Activated CD4-positive, alpha-beta T cell treated with anti-CD3 and anti-CD28 coated beads for 36 hours (primary cell): Measurements from ENCODE around the gene TUT4. TPM values are rescaled to one million over a fixed set of nuclear protein-coding genes. Genes with fewer than 3 reads are reported as not detected.

Source experiments
- ATAC-seq: fragments of 200-7000 bp; cut with Tn5 transposase; one replicate; pipeline ENCODE4 v1.10.0; 2021; ENCODE audit warnings: mild to moderate bottlenecking, moderate library complexity
- CTCF ChIA-PET: fragments of 350-600 bp; sonication (Branson Sonifier 250); formaldehyde crosslinking; loops from one replicate; lab custom pipeline; 2021; ENCODE audit warnings: antibody characterized with exemption; lab: Charles Lee
- POLR2A ChIA-PET: fragments of 350-600 bp; sonication (Branson Sonifier 250); formaldehyde crosslinking; loops from one replicate; lab custom pipeline; 2021; ENCODE audit warnings: antibody characterized with exemption, inconsistent platforms; lab: Charles Lee
- DNase-seq: peaks from one replicate; pipeline ENCODE4 v3.0.0-alpha.2; 2020
- H3K27ac Mint-ChIP-seq: one replicate; pipeline ENCODE4 v1.8.0; 2021; ENCODE audit warnings: mixed read lengths
- H3K27me3 Mint-ChIP-seq: one replicate; pipeline ENCODE4 v1.8.0; 2021; ENCODE audit warnings: mixed read lengths
- H3K36me3 Mint-ChIP-seq: one replicate; pipeline ENCODE4 v1.8.0; 2021; ENCODE audit warnings: low read depth, mixed read lengths
- H3K4me1 Mint-ChIP-seq: one replicate; pipeline ENCODE4 v1.8.0; 2021; ENCODE audit warnings: mixed read lengths
- H3K4me3 Mint-ChIP-seq: one replicate; pipeline ENCODE4 v1.8.0; 2021; ENCODE audit warnings: mild to moderate bottlenecking, moderate library complexity, mixed read lengths
- H3K9me3 Mint-ChIP-seq: one replicate; pipeline ENCODE4 v1.8.0; 2021; ENCODE audit warnings: low read depth, mixed read lengths
- intact Hi-C, 2 experiments: fragments of 100-400 bp; cut with DNase I in 1 of 2; cut with micrococcal nuclease in 1 of 2; formaldehyde crosslinking; loops; one replicate each; pipeline versions ENCODE4 v1.14.2 to v1.15.1; 2022 to 2024; cut with DNase I, micrococcal nuclease
- total RNA-seq, 2 experiments: library from RNA; stranded (reverse); gene quantifications; one replicate each; pipeline ENCODE4 v1.2.3, GENCODE V29; 2021

The TUT4 gene
- total RNA-seq, 2 experiments from 2014 or later, result 61.6 to 71.7 TPM

DNA sequence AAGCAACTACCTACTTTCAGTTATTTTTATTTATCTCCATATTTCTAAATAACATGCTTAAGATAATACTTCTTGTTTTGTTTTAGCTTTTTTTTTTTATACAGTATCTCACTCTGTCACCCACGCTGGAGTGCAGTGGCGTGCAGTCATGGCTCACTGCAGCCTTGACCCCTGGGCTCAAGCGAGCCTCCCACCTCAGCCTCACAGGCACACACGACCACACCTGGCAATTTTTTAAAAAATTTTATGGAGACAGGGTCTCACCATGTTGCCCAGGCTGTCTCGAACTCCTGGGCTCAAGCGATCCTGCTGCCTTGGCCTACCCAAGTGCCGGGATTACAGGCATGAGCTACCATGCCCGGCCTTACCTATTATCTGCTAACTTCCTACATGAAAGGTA lies 20.6 kb downstream of the TUT4 start:
- Mint-ChIP-seq H3K4me3 (no peak overlapping the region), H3K27me3 (no peaks in the 10 kb centered on the region), H3K9me3 (peaks cover 13% of the 10 kb centered on the region), H3K4me1 (peaks cover 48% of the 10 kb centered on the region), H3K36me3 (peaks cover 23% of the 10 kb centered on the region), H3K27ac (no peak overlapping the region)
- no peak for ATAC-seq
- intact Hi-C loops, result no loop called here
- CTCF ChIA-PET, result interaction anchor here (0.6 kb wide), 1 partner anchor 154 kb away, joined by 3 read pairs; no protein-coding TSS in a partner anchor
- no peak for DNase-seq
- POLR2A ChIA-PET, result no interaction called here

DNA sequence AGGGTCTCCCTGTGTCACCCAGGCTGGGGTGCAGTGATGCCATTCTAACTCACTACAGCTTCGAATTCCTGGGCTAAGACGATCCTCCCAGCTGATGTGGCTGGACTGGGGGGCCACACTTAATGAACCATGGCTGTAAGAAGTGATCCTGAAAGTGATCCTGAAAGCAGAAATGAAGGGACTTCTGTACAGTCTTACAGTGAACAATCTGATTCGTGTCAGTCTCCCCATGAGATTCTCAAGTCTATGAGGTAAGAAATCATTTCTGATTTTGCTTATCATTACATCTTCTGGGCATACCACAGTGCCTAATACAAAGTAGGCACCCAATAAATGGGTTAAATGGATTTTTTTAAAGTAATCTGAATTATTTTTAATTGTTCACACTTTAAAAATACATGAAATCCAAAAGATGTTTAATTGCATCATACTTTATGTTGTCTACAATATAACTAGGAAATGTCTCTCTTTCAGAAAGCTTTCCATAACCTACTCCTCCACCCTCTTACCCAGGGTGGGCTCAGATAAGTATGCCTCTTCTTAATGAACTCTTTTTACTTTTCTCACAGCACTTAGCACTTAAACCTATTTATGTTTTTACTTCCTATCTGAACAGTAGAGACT lies 21.5 kb downstream of the TUT4 start:
- no peak for ATAC-seq
- ChIA-PET POLR2A (no interaction called here), CTCF (no interaction called here)
- Mint-ChIP-seq H3K9me3 (peaks cover 13% of the 10 kb centered on the region), H3K4me1 (peaks cover 46% of the 10 kb centered on the region), H3K36me3 (peaks cover 23% of the 10 kb centered on the region), H3K27me3 (no peaks in the 10 kb centered on the region), H3K4me3 (no peak overlapping the region), H3K27ac (no peak overlapping the region)
- DNase-seq, result no peak
- intact Hi-C loops, result no loop called here

GRCh38 chr1:52530563-52531144 lies 22.2 kb downstream of the TUT4 start:
- Mint-ChIP-seq H3K4me3 (no peak overlapping the region), H3K27ac (no peak overlapping the region), H3K9me3 (peaks cover 8% of the 10 kb centered on the region), H3K27me3 (no peaks in the 10 kb centered on the region), H3K4me1 (peaks cover 46% of the 10 kb centered on the region), H3K36me3 (peaks cover 23% of the 10 kb centered on the region)
- CTCF ChIA-PET, result interaction anchor here (1.7 kb wide), 1 partner anchor 155 kb away, joined by 3 read pairs; no protein-coding TSS in a partner anchor
- POLR2A ChIA-PET, result no interaction called here
- intact Hi-C loops, result no loop called here
- no peak for ATAC-seq
- DNase-seq, result no peak

DNA sequence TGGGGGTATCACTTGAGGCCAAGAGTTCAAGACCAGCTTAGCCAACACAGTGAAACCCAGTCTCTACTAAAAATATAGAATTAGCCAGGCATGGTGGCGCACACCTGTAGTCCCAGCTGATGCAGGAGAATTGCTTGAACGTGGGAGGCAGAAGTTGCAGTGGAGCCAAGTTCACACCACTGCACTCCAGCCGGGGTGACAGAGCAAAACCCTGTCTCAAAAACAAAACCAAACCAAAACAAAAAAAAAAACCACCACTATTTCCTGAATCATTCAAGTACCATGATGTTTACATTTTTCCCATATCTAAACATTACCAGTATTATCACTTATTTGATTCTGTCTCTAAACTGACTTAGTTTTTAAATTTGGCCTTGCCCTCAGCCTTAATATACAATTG lies 29.5 kb downstream of the TUT4 start:
- Mint-ChIP-seq H3K4me3 (no peak overlapping the region), H3K4me1 (peaks cover 32% of the 10 kb centered on the region), H3K9me3 (no peaks in the 10 kb centered on the region), H3K36me3 (peaks cover 46% of the 10 kb centered on the region), H3K27me3 (no peaks in the 10 kb centered on the region), H3K27ac (no peak overlapping the region)
- POLR2A ChIA-PET, result interaction anchor here (0.7 kb wide), 1 partner anchor 30 kb away, joined by 5 read pairs; no protein-coding TSS in a partner anchor
- ATAC-seq (peak; percentile 14), DNase-seq (peak; percentile 48)
- CTCF ChIA-PET, result interaction anchor here (1.1 to 1.4 kb wide), 2 partner anchors 47 to 112 kb away, joined by 3 read pairs; no protein-coding TSS in a partner anchor
- intact Hi-C loops, result no loop called here

DNA sequence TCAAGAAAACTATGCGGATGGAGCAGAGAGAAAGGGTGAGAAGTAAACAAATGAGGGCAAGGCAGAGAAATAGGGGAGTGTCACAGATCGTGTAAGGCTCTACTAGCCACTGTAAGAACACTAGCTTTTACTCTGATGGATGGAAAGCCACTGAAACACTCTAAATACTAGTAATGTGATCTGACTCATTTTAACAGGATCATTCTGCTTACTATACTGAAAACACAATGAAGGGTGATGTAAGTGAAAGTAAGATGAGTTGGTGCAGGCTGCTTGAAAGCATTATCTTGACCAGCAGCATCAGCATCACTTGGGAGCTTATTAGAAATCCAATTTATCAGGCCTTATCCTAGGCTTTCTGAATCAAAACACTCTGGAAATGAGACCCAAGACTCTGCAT lies 32.7 kb downstream of the TUT4 start:
- intact Hi-C loops, result loop anchor here in 1 of 2 experiments (1.0 kb wide), 2 partner anchors 32 to 116 kb away; partner anchors contain the start of genes ORC1 and PRPF38A
- ChIA-PET CTCF (interaction anchor here (0.8 kb wide), 2 partner anchors 10 to 13 kb away, joined by 3 to 4 read pairs; no protein-coding TSS in a partner anchor), POLR2A (interaction anchor here (0.6 to 1.3 kb wide), 3 partner anchors 8 to 110 kb away, joined by 3 to 5 read pairs (median 4); partner anchors contain the start of gene TUT4)
- H3K27me3 Mint-ChIP-seq, result no peaks in the 10 kb centered on the region
- H3K4me3 Mint-ChIP-seq, result no peak overlapping the region
- peak overlapping the region; percentile 91 for H3K27ac Mint-ChIP-seq
- H3K4me1 Mint-ChIP-seq, result peaks cover 36% of the 10 kb centered on the region
- DNase-seq, result no peak
- peak; percentile 99 for ATAC-seq
- H3K9me3 Mint-ChIP-seq, result no peaks in the 10 kb centered on the region
- peaks cover 37% of the 10 kb centered on the region for H3K36me3 Mint-ChIP-seq

- no peak for ATAC-seq
- H3K9me3 Mint-ChIP-seq, result no peaks in the 10 kb centered on the region
- peaks cover 32% of the 10 kb centered on the region for H3K36me3 Mint-ChIP-seq
- no peak for DNase-seq
- H3K27ac Mint-ChIP-seq, result no peak overlapping the region
- H3K27me3 Mint-ChIP-seq, result no peaks in the 10 kb centered on the region
- H3K4me3 Mint-ChIP-seq, result no peak overlapping the region
- H3K4me1 Mint-ChIP-seq, result peaks cover 29% of the 10 kb centered on the region
- intact Hi-C loops, result loop anchor here in 1 of 2 experiments (5.0 kb wide), 1 partner anchor 33 kb away; the partner anchor contains the start of gene TUT4
- POLR2A ChIA-PET, result no interaction called here
- CTCF ChIA-PET, result interaction anchor here (0.9 kb wide), 1 partner anchor 10 kb away, joined by 3 read pairs; no protein-coding TSS in a partner anchor
Observed at GRCh38 chr1:52518962-52519361, 33.9 kb downstream of the TUT4 start.

GRCh38 chr1:52511851-52512615 lies 40.9 kb downstream of the TUT4 start:
- ChIA-PET CTCF (interaction anchor here (1.2 kb wide), 1 partner anchor 13 kb away, joined by 3 read pairs; no protein-coding TSS in a partner anchor), POLR2A (interaction anchor here (0.7 kb wide), 1 partner anchor 8 kb away, joined by 4 read pairs; no protein-coding TSS in a partner anchor)
- DNase-seq, result no peak
- Mint-ChIP-seq H3K36me3 (peaks cover 25% of the 10 kb centered on the region), H3K9me3 (no peaks in the 10 kb centered on the region), H3K27me3 (no peaks in the 10 kb centered on the region), H3K4me1 (peaks cover 15% of the 10 kb centered on the region), H3K27ac (no peak overlapping the region), H3K4me3 (no peak overlapping the region)
- peak; percentile 94 for ATAC-seq
- intact Hi-C loops, result no loop called here

DNA sequence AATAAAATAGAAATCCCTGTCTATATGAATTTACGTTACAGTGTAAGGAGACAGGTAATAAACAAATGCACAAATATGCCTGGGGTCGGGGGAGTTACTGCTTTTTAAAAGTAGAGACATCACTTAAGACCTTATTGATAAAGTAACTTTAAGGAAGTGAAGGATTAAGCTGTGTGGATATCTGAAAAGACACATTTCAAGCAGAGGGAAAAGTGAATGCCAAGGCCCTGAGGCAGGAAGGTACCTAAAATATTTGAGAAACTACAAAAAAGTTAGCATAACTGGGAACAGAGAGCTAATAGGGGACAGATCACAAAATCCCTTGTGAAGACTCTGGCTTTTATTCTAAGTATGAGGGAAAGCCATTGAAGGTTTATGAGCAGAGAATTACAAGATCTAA lies 41.5 kb downstream of the TUT4 start:
- H3K4me1 Mint-ChIP-seq, result peaks cover 14% of the 10 kb centered on the region
- no peak overlapping the region for H3K4me3 Mint-ChIP-seq
- POLR2A ChIA-PET, result no interaction called here
- no peak overlapping the region for H3K27ac Mint-ChIP-seq
- intact Hi-C loops, result no loop called here
- H3K27me3 Mint-ChIP-seq, result no peaks in the 10 kb centered on the region
- H3K9me3 Mint-ChIP-seq, result no peaks in the 10 kb centered on the region
- no peak for DNase-seq
- H3K36me3 Mint-ChIP-seq, result peaks cover 31% of the 10 kb centered on the region
- no peak for ATAC-seq
- CTCF ChIA-PET, result interaction anchor here (1.2 kb wide), 1 partner anchor 14 kb away, joined by 3 read pairs; no protein-coding TSS in a partner anchor

GRCh38 chr1:52506920-52507546 lies 45.9 kb downstream of the TUT4 start:
- no peaks in the 10 kb centered on the region for H3K27me3 Mint-ChIP-seq
- peaks cover 16% of the 10 kb centered on the region for H3K4me1 Mint-ChIP-seq
- POLR2A ChIA-PET, result no interaction called here
- no peaks in the 10 kb centered on the region for H3K9me3 Mint-ChIP-seq
- H3K27ac Mint-ChIP-seq, result peak overlapping the region; percentile 19
- no peak for ATAC-seq
- intact Hi-C loops, result no loop called here
- CTCF ChIA-PET, result no interaction called here
- DNase-seq, result no peak
- no peak overlapping the region for H3K4me3 Mint-ChIP-seq
- peaks cover 37% of the 10 kb centered on the region for H3K36me3 Mint-ChIP-seq

DNA sequence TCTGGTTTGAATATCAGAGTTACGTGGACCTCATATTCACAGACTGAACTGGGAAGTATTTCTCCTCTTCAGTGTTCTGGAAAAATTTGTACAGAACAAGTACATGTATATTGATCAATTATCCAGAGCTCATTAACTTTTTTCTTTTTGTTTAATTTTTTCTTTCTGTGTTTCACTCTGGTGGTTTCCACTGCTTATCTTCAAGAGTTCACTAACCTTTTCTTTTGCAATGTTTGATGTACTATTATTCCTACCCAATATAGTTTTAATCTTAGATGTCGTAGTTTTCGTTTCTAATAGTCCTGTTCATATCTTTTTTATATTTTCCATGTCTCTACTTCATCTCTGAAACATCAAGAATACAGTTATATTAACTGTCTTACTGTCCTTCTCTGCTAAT lies 46.5 kb downstream of the TUT4 start:
- no peaks in the 10 kb centered on the region for H3K9me3 Mint-ChIP-seq
- H3K4me3 Mint-ChIP-seq, result no peak overlapping the region
- intact Hi-C loops, result no loop called here
- no peak overlapping the region for H3K27ac Mint-ChIP-seq
- DNase-seq (no peak), ATAC-seq (no peak)
- H3K27me3 Mint-ChIP-seq, result no peaks in the 10 kb centered on the region
- POLR2A ChIA-PET, result no interaction called here
- H3K4me1 Mint-ChIP-seq, result peaks cover 9% of the 10 kb centered on the region
- H3K36me3 Mint-ChIP-seq, result peaks cover 39% of the 10 kb centered on the region
- CTCF ChIA-PET, result interaction anchor here (1.7 kb wide), 1 partner anchor 11 kb away, joined by 6 read pairs; no protein-coding TSS in a partner anchor

DNA sequence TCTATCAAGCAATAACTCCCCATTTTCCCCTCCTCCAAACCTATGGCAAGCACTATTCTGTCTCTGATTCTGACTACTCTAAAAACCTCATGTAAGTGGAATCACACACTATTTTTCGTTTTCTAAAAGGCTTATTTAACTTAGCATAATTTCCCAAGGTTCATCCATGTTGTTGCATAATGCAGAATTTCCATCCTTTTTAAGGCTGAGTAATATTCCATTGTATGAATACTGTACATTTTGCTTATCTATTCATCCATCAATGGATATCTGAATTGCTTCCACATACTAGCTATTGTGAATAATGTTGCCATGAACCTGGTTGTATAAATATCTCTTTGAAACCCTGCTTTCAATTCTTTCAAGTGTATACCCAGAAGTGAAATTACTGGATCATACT lies 48.2 kb downstream of the TUT4 start:
- ChIA-PET CTCF (interaction anchor here (0.6 to 1.7 kb wide), 3 partner anchors 11 to 93 kb away, joined by 3 to 6 read pairs (median 3); no protein-coding TSS in a partner anchor), POLR2A (no interaction called here)
- Mint-ChIP-seq H3K4me1 (peaks cover 6% of the 10 kb centered on the region), H3K36me3 (peaks cover 36% of the 10 kb centered on the region), H3K27me3 (no peaks in the 10 kb centered on the region), H3K27ac (no peak overlapping the region), H3K9me3 (no peaks in the 10 kb centered on the region), H3K4me3 (no peak overlapping the region)
- DNase-seq (no peak), ATAC-seq (no peak)
- intact Hi-C loops, result no loop called here
